IPS-20b (cell line): ENCODE results near the gene PPIL6.

Experiments used
- H3K27ac ChIP-seq: one replicate; pipeline ENCODE4 v1.5.1; 2013; ENCODE audit warnings: low read length
- H3K27me3 ChIP-seq: 2 replicates; pipeline ENCODE4 v1.6.1; 2013; ENCODE audit warnings: mild to moderate bottlenecking, low read length, inconsistent platforms; ENCODE audit not compliant: insufficient read depth
- H3K36me3 ChIP-seq: 2 replicates; pipeline ENCODE4 v1.6.1; 2013; ENCODE audit warnings: low read depth, mild to moderate bottlenecking, inconsistent platforms, low read length, moderate library complexity; ENCODE audit not compliant: insufficient read depth
- H3K4me1 ChIP-seq: 2 replicates; pipeline ENCODE4 v1.6.1; 2013; ENCODE audit warnings: mild to moderate bottlenecking, control low read depth, inconsistent platforms, low read length, moderate library complexity; ENCODE audit not compliant: insufficient read depth
- H3K4me3 ChIP-seq: 2 replicates; pipeline ENCODE4 v1.5.1; 2013; ENCODE audit warnings: mild to moderate bottlenecking, low read length, inconsistent platforms
- H3K9ac ChIP-seq: 2 replicates; pipeline ENCODE4 v1.6.1; 2013; ENCODE audit warnings: low read depth, mild to moderate bottlenecking, inconsistent platforms, low read length, moderate library complexity
- H3K9me3 ChIP-seq: 2 replicates; pipeline ENCODE4 v1.6.1; 2013; ENCODE audit warnings: mild to moderate bottlenecking, low read depth, low read length, inconsistent platforms; ENCODE audit not compliant: insufficient read depth

PPIL6 gene

DNA sequence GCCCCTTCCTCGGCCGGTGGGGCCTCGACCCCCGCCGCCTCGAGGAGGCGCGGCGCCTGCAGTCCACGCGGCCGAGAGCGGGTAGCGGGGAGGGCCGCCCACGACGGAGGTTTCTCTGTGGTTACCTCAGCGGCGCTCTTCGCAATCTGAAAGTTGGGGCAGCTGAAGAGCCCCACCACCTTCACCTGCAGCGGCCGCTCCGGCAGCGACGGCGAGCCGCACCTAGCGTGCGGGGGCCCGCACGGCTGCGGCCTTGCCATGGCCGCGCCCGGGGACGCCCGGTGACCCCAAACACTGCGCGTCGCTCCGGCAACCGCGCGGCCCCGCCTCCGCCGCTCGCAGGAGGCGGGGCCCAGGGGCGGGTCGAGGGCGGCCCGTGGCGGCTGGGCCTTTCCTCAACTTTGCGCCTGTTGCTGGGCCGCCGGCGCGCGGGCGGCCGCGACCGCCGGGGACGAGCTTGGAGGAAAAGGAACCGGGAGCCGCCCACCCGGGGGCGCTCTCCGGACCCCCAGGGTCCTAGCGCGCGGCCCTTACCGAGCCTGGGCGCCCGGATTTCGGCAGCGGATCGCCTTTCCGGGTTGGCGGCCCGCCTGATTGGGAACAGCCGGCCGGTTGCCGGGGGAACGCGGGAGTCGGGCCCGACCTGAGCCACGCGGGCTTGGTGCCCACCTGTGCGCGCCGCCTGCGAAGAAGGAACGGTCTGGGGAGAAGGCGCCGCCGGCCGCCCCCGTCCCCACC lies at the start of gene PPIL6, which contains the start of gene SMPD2:
TSS of gene PPIL6 (minus strand) at position 298 of the 738 bp plus-strand sequence. CDS start at position 260, 38 bp downstream.
TSS of gene SMPD2 (plus strand) at position 394 of the 738 bp plus-strand sequence. CDS start 398 bp downstream, outside the sequence.
- Histone ChIP-seq H3K9ac (peak within 1 kb of the TSS; percentile 86), H3K9me3 (no peaks in the 10 kb centered on the region), H3K36me3 (peaks cover 35% of the 10 kb centered on the region), H3K27me3 (peaks cover 12% of the 10 kb centered on the region), H3K27ac (no peak within 1 kb of the TSS), H3K4me1 (peaks cover 7% of the 10 kb centered on the region), H3K4me3 (peak within 1 kb of the TSS; percentile 90)

DNA sequence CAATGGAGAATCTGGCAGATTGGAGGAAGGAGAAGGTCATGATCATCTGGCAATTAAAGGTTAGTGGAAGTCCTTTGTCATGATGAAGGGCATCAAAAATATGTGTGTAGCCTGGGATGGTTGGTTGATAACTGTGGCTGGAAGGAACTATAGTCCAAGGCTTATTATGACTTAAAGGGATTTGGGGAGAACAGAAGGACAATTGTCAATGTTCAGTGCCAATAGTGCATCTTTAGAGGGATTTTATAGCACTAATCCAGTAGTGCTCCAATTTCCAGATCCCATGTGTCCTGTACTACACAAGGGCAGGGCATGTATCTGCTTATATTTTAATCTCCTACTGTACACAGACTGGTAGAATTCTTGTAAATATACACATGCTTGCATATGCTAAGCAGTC lies 47.6 kb upstream of the PPIL6 start:
- H3K9me3 ChIP-seq, result no peaks in the 10 kb centered on the region
- no peak overlapping the region for H3K9ac ChIP-seq
- peaks cover 7% of the 10 kb centered on the region for H3K27me3 ChIP-seq
- H3K36me3 ChIP-seq, result no peaks in the 10 kb centered on the region
- no peak overlapping the region for H3K4me3 ChIP-seq
- no peak overlapping the region for H3K27ac ChIP-seq
- H3K4me1 ChIP-seq, result peaks cover 26% of the 10 kb centered on the region

DNA sequence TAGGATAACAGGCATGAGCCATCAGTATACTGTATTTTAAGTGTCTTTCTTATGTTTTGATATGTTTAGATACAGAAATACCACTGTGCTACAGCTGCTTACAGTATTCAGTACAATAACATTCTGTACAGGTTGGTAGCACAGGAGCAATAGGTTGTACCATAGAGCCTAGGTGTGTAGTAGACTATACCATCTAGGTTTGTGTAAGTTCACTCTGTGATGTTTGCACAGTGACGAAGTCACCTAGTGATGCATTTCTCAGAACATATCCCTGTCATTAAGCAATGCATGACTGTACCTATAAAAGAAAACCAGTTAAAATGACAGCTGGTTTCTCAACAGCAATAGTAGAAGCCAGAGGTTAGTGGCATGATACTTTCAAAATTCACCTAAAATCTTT lies 45.6 kb upstream of the PPIL6 start:
- peaks cover 7% of the 10 kb centered on the region for H3K27me3 ChIP-seq
- H3K27ac ChIP-seq, result no peak overlapping the region
- peaks cover 7% of the 10 kb centered on the region for H3K36me3 ChIP-seq
- no peak overlapping the region for H3K9ac ChIP-seq
- peaks cover 19% of the 10 kb centered on the region for H3K4me1 ChIP-seq
- no peak overlapping the region for H3K4me3 ChIP-seq
- H3K9me3 ChIP-seq, result no peaks in the 10 kb centered on the region

DNA sequence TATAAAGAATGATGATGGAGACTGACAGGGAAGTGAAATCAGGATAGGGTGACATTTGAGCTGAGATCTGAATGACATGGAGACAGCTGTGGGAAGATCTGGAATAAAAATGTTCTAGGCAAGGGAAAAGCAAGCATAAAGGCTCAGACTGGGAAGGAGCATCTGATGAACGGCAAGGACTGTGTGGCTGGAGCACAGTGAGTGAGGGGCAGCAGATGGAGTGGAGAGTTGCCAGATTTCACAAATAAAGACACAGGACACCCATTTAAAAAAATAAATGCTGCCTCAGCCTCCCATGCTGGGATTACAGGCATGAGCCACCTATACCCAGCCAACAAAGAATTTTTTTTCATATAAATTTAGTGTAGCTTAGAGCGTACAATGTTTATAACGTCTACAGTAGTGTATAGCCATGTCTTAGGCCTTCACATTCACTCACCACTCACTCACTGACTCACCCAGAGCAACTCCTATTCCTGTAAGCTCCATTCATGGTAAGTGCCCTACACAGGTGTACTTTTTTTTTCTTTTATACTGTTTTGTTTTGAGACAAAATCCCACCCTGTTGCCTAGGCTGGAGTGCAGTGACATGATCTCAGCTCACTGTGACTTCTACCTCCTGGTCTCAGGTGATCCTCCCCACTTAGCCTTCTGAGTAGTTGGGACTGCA lies 45.0 kb upstream of the PPIL6 start:
- no peaks in the 10 kb centered on the region for H3K9me3 ChIP-seq
- no peak overlapping the region for H3K9ac ChIP-seq
- H3K27ac ChIP-seq, result no peak overlapping the region
- no peak overlapping the region for H3K4me3 ChIP-seq
- H3K4me1 ChIP-seq, result peaks cover 19% of the 10 kb centered on the region; the same call in 1 of the 2 replicates
- H3K36me3 ChIP-seq, result peaks cover 14% of the 10 kb centered on the region
- peaks cover 7% of the 10 kb centered on the region for H3K27me3 ChIP-seq

DNA sequence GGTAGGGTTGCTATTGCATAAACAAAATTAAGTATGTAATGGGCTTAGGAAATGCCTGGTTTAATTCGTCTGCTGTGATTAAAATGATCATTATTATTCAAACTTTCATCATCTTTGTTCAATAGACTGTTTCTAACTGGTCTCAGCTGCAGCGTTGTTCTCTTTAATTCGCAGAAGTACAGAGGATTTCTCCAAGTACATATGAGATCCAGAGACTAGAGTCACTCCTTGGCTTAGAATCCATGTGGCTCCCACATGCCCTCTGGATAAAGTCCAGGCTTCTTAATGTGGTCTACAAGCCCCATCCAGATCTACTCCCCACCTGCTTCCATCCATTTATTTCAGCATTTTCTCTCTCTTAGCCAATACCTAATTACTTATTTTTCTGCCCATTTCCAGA lies 43.7 kb upstream of the PPIL6 start:
- Histone ChIP-seq H3K27me3 (peaks cover 7% of the 10 kb centered on the region), H3K27ac (no peak overlapping the region), H3K9ac (no peak overlapping the region; the same call in 1 of the 2 replicates), H3K36me3 (peaks cover 24% of the 10 kb centered on the region), H3K4me3 (peak overlapping the region; percentile 69; the same call in 1 of the 2 replicates), H3K4me1 (peaks cover 20% of the 10 kb centered on the region; the same call in 1 of the 2 replicates), H3K9me3 (no peaks in the 10 kb centered on the region)

DNA sequence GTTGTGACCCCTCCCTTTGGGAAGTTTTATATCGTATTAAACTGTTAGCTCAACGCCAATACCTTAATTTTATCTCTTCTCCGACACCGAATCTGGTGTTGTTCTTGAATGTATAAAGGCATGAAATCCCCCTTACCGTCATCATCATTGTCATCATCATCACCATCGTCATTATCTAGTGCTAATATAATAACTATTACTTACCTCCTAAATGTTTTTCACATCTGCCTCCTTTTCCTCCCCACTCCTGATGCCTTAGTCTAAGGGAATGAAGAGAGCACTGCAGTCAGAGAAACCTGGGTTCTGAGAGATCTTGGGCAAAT lies 43.3 kb upstream of the PPIL6 start:
- Histone ChIP-seq H3K4me3 (peak overlapping the region; percentile 69), H3K27me3 (peaks cover 7% of the 10 kb centered on the region), H3K9ac (no peak overlapping the region; the same call in 1 of the 2 replicates), H3K27ac (no peak overlapping the region), H3K9me3 (no peaks in the 10 kb centered on the region), H3K36me3 (peaks cover 28% of the 10 kb centered on the region), H3K4me1 (peaks cover 20% of the 10 kb centered on the region; the same call in 1 of the 2 replicates)

DNA sequence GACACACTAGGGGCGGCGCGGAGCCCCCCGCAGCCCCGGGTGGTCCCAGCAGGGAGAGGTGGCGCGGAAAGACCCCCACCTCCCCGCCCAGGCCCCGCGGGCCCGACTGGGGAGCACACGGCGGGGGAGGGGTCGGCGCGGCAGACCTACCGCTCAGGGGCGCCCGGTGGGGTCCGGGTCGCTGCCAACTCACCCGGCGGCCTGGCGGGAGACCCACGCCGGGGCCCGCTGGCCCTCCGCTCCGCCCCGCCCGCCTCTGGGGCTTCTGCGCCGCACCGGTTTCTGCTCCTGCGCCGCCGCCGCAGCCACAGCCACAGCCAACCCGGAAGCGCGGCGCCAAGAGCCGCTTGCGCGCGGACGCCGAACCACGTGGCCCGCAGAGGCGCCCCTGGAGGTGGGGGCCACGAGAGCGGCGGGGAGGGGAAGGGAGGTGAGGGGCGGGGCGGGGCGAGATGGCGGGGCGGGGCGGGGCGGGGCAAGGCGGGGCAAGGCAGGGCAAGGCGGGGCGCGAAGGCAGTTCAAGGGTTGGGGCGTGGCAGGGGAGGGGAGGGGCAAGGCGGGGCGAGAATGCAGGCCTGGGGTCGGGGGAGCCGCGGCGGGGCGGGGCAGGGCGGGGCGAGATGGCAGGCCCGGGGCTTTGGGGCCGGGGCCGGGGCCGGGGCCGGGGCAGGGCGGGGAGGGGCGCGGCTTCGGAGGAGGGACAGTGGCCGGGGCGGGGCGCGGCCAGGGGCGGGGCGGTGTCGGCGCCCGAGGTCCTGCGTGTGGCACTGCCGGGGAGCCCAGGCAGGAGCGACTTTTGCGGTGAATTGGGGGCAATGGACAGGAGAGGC lies 42.7 kb upstream of the PPIL6 start, which contains the start of gene ZBTB24:
TSS of gene ZBTB24 (minus strand) at position 315 of the 830 bp plus-strand sequence. CDS start 1,193 bp downstream, outside the sequence.
- Histone ChIP-seq H3K4me1 (peaks cover 20% of the 10 kb centered on the region; the same call in 1 of the 2 replicates), H3K27ac (no peak within 1 kb of the TSS), H3K4me3 (peak within 1 kb of the TSS; percentile 85), H3K27me3 (peaks cover 7% of the 10 kb centered on the region), H3K9ac (peak within 1 kb of the TSS; percentile 85), H3K9me3 (no peaks in the 10 kb centered on the region), H3K36me3 (peaks cover 34% of the 10 kb centered on the region)

DNA sequence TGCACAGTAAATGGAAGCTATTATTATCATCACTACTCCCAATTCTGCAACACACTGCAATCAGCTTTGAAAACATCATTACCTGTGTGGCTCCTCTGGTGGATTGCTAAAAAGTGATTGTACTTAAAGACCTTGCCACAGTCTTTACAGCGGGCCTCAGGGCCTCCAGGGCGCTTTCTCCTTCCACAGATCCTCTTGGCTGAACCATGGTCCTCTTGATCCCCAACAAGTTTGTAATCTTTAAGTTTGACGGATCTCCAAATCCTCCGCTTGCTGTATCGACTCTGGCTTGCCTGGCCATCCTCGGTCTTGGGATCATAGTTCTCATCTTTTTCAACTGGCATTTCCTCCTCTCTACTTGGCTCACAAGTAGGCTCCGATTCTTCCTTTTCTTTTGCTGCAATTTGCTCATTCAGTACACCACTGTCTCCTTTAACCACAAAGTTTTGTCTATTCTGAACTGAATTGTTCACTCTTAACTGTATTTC lies 40.6 kb upstream of the PPIL6 start:
- Histone ChIP-seq H3K27me3 (peaks cover 7% of the 10 kb centered on the region), H3K9me3 (no peaks in the 10 kb centered on the region), H3K4me1 (peaks cover 20% of the 10 kb centered on the region; the same call in 1 of the 2 replicates), H3K27ac (no peak overlapping the region), H3K9ac (peak overlapping the region; percentile 6; the same call in 1 of the 2 replicates), H3K36me3 (peaks cover 52% of the 10 kb centered on the region), H3K4me3 (peak overlapping the region; percentile 8)

DNA sequence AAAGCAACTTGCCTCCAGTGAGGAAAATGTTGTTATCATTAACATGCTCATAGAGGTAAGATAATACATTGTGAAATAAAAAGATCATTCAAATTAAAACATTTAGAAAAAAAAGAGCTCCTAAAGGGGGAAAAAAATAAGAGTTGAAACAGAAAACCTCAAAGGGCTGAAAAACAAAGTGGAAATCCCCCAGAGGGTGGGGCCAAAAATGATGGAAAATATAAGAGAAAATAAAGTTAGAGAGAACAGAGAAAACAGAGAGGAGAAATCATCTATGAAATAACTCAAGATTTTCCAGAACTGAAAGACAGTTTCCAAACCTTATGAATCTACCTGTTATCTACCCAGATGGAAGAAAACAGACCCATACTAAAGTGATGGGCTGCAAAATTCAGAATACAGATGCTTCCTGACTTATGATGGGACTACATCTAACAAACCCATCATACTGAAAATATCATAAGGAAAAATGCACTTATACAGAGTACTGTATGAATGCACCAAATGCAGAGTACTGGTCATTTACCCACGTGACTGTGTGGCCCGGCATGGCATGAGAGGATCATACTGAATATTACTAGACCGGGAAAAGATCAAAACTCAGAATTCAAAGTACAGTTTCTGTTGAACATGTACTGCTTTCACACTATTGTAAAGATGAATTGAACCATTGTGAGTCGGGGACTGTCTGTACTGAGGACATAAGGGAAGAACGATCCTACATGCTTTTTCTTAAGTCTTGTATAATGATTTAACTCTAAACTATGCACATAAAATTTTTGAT lies 38.6 kb upstream of the PPIL6 start:
- peak overlapping the region; percentile 55; the same call in 1 of the 2 replicates for H3K9ac ChIP-seq
- H3K36me3 ChIP-seq, result peaks cover 70% of the 10 kb centered on the region
- no peak overlapping the region for H3K27ac ChIP-seq
- peaks cover 15% of the 10 kb centered on the region; the same call in 1 of the 2 replicates for H3K4me1 ChIP-seq
- H3K4me3 ChIP-seq, result peak overlapping the region; percentile 30
- H3K9me3 ChIP-seq, result no peaks in the 10 kb centered on the region
- peaks cover 3% of the 10 kb centered on the region; the same call in 1 of the 2 replicates for H3K27me3 ChIP-seq

DNA sequence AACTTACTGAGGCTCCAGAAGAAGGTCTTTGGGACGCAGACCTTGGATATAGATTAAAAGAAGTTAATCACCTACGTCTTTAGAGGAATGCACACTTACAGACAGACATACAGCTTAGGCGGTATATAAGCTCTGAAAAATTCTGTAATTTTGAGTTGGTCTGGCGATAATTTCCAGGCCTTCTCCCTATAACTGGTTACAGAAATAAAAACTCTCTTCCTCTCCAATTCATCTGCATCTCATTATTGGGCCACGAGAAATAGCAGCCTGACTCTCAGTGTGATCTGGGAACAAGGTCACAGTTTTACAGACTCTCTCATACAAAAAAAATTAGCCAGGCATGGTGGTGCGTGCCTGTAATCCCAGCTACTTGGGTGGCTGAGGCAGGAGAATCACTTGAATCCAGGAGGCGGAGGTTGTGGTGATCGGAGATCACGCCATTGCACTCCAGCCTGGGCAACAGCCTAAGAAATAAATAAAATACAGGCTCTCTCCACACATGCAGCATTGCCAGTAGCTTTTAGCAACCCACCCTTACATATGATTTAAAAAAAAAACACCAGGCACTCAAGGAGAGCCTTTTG lies 37.9 kb upstream of the PPIL6 start:
- no peak overlapping the region for H3K27ac ChIP-seq

More for the DNA sequence above, 37.9 kb upstream of the PPIL6 start:
- Histone ChIP-seq H3K9me3 (no peaks in the 10 kb centered on the region), H3K27me3 (no peaks in the 10 kb centered on the region), H3K4me1 (peaks cover 11% of the 10 kb centered on the region; the same call in 1 of the 2 replicates), H3K4me3 (peak overlapping the region; percentile 30), H3K36me3 (peaks cover 78% of the 10 kb centered on the region), H3K9ac (peak overlapping the region; percentile 55)
